Measurements from ENCODE around the gene QTRT2.

Gene QTRT2

DNA sequence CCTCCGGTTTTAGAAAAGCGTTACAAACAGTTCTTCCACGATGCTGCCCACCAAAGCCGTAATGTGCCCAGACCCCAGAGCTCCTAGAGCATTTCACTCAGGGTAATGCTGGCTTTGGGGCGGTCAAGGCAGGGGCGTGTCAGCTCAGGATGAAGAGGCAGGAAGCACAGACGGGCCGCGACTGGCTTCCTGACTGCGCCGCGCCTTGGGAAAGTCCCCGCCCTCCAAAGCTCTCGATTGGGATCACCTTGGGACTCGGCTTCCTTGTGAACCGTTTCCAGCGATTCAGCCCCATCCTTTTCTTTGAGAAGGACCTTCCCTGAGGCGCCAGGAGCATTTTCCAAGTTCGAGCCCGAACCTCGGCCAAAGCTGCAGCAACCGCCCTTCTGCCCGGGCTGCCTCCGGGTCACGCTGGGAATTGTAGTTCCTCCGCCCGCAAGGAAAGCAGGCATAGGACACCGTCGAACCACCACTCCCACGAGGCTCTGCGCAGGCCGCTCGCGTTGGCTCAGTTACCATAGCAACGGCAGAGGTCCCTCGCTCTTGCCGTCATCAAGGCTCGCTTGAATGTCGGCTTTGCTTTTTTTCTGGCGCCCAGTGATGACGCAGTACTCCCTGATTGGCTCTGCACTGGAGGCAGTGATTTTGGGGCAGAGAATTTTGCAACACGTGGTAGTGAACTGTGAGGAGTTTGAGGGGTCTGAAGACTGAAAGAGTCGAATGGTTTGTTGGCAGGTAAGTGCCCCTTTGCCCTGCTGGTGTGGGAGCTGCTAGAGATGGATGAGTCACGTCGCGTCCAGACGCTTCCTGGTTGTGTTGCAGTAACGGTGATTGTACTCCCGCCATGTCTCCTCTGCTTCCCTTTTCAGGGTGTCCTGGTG, at the start of gene QTRT2, which contains the start of gene CCDC191:
TSS of gene QTRT2 (plus strand) at position 608 of the 881 bp plus-strand sequence. CDS start 8,521 bp downstream, outside the sequence.
TSS of gene CCDC191 (minus strand) at position 397 of the 881 bp plus-strand sequence. CDS start at position 337, 60 bp downstream.
- DNase-seq (ENCODE audit: low spot score) = peak; percentile 99

DNA sequence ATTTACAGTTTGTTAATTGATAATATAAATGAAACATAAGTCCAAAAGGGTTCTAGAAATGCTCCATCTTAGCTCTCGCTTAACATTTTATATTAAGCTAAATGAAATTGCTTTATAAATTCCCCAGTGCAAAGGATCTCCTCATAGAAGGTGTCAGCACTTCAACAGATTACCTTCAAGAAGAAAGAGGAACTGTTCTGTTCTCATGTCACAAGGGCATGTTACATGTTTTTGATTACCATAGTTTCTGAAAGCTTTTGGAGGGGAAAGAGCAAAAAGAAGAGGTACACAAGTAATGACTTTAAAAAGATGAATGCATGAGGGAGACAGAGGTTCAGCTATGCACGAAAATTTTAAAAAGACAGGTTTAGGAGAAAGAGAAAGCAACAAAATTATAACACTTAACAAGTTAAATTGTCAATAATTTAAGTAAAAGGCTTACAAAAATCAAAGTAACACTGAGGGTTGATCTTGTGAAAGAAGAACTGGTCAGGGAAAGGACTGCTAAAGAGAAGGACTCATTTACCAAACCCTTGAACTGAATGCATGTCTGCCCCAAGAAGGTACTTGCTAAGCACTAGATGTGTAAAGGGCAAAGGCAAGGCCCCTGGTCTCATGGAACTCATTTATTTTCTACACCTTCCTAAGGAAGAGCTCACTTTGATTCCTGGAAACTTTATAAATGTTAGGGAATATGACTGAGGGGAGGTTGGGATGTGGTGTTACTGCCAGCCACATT, 45.3 kb upstream of the QTRT2 start:
- DNase-seq (ENCODE audit: low spot score) = no peak

DNA sequence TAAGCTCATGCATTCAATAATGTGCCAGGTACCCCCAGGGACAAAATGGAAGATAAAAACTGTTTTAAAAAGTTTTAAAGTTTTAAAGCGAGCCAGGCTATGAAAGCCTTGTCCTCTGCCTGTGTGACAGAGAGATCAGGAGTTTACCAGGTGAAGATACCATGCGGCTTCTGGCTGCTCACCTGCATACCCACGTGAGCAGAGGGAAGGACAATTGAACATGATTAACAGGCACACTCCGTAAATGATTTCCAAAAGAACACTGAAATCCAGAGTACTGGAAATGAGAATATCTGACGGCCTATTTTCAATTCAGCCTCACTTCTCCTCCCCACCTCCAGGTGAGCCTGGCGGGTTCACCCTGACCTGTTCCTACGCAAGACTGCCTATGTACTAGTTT, 42.3 kb upstream of the QTRT2 start:
- no peak for DNase-seq (ENCODE audit: low spot score)

DNA sequence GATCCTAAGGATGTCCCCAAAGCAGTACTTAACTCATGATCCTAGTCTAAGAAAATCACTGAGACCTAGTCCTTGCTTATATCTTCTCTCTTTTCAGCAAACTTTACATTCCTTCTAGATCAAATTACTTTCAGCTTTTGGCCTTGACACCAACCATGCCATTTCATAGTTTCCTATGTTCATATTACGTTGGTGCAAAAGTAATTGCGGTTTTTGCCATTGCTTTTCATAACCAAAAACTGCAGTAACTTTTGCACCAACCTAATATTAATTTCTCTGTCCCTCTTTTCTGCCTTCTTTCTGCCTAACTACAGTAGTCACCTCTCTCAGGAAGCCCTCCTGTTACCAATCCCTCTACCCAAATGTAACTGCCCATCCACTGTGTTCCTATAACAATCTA, 37.1 kb upstream of the QTRT2 start:
- DNase-seq (ENCODE audit: low spot score) = no peak

DNA sequence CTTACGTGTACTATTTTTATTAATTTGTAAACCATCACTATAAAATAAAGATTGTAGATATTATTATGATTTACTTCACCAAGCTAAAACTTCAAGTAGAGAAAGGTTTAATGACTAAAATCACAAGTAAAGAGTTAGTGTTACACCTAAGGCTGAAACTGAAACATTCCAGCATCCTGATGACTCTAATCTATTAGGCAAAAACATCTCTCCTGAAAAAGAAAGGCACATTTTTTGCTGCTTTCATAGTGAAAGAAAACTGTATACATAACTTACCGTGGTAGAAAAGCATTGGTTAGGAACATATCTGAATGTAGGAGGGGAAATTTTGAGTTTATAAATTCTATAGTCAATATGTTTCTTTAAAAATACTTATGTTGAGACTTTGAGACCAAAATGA, 35.6 kb upstream of the QTRT2 start:
- DNase-seq (ENCODE audit: low spot score) = no peak

DNA sequence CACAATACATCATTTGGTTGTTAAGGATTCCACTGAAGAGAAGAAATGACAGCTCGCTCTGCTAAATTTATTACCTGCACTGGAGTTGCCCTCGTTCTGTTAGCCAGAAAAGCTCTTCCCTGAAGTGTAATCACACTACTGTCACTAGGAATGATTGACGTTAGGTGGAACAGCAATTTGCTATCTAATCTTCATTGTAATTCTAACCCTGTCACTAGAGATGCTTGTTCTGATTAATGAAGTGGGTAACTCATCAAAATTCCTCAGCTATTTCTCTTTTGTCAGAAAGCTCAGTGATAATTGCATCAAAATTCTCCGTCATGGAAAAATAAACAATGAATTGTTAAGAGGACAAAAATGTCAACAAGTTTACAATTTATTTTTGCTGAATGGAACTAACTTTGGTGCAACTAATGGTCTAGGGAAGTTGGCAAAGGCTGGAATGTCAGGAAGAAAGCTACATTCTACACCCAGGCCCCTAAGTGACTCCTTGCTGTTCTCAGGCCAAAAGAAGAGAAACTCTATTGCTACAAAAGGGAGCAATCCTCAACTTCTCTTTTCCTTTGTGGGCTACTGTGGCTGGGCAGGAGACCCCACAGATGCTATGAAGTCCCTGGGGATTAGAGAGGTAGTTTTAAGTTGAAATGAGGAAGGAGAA, 34.3 kb upstream of the QTRT2 start:
- DNase-seq (ENCODE audit: low spot score) = no peak

DNA sequence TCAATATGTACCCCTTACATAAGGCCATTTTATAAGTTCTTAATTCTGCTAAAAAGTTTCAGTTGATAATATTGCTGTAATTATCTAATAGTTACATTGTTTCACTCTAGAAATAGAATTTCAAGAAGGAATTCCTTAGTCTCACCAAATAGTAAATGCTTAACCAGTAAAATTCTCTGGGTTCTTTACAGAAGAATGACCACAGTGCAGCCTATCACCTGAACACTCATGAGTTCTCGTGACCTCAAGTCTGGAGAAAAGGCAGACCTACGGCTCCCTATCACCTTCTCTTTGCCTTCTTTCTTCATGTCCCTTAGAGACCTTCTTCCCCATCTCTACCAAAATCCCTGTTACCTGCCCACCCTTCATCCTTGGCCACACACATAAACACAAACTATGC, 31.1 kb upstream of the QTRT2 start:
- DNase-seq (ENCODE audit: low spot score) = no peak

DNA sequence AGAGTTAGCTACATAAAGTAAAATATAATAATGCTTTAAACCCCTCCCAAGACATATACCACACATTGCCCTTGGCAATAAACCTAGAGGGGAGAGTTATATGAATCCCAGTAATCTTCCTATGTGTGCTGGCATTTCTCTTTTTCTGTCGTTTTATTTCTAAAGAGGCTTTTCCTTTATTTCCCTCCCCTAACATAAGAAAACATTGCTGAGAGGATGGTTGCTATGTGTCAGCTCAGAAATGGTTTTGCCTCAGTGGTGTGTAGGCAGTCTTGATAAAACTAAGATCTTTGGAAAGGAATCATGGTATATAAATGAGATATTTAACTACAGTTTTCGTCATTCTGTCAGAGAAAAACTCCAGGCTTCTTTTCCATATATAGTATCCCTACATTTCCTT, 30.2 kb upstream of the QTRT2 start:
- no peak for DNase-seq (ENCODE audit: low spot score)

DNA sequence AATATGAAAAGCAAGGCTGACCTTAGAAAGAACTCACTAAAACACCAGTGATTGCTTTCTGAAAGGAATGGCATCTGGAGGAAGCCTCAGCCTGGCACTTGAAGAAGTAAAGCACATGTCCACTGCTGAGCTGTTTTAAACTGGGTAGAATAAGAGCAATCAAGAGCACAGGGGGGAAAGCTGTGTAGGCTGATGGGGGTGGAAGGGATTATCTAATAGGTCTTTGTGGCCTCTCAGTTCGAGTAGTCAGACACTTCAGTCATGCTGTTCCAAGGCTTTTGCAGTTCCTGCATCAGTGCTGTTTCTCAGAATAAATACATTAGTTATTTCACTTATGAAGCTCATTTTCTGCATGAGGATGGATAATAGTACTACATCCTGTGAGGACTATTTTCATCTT, 22.8 kb upstream of the QTRT2 start:
- DNase-seq (ENCODE audit: low spot score) = no peak

DNA sequence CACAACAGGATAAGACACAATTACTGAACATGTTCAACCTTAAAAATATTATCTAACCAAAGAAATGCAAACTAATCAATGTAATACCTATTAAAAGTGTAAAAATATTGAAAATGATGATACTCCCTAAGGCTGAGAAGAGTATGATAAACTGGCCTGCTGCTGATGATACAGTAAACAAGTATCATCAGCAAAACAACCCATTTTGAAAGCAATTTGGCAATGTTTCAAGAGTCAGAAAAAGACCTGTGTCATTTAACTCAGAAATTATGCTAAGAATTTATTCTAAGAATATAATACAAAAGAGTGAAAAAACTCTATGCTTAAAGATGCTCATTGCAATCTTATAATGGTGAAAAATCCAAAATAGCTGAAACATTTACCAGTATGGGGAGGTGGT, 22.3 kb upstream of the QTRT2 start:
- no peak for DNase-seq (ENCODE audit: low spot score)

DNA sequence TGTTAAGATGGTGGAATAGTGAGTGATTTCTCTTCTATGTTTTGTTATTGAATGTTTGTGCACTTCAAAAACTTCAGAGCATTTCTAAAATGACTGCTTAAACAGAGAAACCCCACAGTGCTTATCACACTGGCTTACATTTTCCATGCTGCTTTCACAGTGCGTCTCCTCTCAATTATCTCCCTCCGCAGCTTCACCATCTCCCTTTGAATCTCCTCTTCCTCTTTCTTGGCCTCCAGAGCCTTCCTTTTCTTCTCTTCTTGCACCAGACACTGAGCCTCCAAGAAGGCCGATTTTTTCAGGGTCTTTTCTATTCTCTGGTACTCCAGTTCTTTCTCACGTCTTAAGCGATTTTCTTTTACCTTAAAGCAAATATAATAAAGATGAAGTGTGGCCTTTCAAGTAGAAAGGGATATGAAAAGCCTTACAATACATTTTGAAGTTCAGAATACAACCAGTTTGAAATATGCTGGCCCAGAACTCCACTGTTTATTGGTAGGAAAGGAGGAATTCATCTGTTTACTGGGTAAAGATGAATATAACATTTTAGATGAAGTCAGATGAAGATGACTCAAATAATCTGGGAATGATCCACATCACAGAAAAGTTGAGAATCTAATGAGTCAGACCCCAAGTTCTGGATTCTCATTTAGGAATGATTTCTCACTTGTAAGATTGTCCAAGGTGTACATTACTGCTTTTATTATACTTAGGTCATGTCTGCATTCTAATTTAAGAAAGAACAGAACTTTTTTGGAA, 21.6 kb upstream of the QTRT2 start:
- no peak for DNase-seq (ENCODE audit: low spot score)

DNA sequence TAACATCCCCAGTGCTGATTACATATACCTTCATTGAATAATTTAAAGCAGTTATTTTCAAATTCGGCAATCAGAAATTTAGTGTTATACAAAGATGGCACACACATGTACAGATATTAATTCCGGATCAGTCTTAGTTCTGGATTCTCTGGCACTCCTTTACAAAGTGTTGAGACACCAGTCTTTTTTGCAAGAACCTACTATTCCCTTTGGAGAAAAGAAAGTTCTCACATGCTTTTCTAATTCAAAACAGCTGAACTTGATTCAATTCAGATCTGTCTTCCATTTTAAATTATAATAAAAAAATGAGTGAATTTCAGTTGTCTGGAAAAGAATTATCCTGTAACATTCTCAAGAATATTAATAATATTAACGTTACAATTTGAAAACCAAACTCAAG, 20.6 kb upstream of the QTRT2 start:
- DNase-seq (ENCODE audit: low spot score) = no peak

DNA sequence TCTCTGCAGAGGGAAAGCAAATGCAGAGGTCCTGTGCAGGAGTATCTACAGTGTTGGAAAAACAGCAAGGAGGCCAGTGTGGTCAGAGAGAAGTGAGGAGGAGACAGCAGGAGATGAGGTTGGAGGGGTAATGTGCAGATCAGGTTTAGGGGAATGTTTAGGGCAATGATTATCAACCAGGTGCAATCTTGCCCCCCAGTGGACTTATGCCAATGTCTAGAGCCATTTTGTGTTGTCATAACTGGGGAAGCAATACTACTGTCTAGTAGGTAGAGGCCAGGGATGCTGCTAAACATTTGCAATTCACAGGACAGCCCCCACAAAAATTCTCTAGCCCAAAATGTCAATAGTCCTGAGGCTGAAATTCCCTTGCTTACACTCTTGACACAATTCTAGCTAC, 13.3 kb upstream of the QTRT2 start:
- DNase-seq (ENCODE audit: low spot score) = no peak

DNA sequence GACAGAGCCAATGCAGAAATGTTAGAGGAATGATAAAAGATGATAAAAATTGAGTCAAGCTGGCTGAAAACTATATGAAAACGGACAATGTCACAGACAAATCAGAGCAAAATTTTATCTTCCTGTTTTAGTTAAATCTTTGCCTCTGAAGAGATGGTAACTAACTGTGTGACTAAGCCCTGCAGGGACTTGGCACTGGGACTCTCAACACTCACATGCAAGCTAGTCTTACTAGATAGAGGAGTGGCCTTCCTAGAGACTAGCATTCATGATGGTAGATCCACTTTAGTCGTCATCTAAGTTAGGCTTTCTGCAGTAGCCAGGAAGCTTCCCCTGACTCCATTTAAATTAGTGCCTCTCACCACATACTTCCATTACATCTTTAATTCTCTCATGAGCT, 4.3 kb upstream of the QTRT2 start:
- DNase-seq (ENCODE audit: low spot score) = no peak

DNA sequence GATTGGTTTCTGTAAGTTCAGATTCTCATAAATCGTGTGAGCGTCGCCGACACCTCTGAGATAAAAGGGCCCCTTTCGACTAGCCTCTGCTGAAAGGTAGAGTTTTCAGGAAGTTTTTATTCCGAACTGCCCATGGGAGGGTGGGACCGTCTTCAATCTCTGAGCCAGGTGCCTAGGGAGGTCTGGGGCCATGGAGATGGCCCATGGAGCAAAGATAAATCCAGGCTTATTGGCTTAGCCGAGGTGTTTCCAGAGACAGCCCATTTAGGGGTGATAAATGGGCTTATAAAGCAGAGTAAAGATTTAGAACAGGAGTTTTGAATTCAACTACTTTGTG, 442 bp downstream of the QTRT2 start:
- no peak for DNase-seq (ENCODE audit: low spot score)

DNA sequence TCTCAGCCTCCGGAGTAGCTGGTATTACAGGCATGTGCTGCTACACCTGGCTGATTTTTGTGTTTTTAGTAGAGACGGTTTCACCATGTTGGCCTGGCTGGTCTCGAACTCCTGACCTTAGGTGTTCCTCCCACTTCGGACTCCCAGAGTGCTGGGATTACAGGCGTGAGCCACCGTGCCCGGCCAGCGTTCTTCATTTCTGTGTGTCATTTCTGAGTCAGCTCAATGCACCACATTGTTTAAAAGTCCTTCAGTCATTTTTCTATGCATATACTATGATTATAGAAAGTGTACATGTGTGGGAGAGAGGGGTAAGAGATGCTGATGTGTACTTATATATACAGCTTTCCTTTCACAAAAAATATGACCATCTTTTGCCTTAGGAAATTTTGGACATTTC, 2.1 kb downstream of the QTRT2 start:
- no peak for DNase-seq (ENCODE audit: low spot score)

DNA sequence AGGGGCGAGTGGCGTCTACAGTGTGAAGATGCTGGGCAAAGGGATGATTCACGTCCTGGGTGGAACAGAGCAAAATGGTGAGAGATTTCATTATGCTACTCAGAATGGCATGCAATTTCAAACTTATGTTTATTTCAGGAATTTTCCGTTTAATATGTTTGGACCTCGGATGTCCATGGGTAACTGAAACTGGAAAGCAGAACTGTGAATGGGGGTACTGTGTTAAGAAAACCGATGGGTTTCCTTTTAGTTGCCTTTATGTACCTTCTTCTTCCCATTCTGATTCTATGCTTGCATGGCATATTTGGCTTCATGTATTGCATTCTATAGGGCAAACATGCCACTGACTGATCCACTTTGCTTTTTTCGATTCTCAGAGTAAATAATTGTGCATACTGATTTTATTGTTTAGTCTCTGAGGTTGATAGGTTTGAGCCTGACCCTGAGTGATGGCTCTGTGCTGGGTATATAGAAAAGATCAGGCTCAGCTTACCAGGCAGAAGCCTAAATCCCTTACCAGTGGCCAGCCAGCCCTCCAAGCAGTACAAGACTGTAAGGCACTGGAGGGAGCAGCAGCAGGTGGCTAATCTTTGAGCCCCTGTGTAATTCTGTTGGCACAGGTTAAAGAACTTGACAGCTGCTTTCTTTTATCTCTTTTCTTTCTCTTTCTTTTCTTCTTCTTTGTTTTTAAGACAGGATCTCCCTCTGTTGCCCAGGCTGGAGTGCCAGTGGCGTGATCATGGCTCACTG, 4.5 kb downstream of the QTRT2 start:
- DNase-seq (ENCODE audit: low spot score) = no peak

DNA sequence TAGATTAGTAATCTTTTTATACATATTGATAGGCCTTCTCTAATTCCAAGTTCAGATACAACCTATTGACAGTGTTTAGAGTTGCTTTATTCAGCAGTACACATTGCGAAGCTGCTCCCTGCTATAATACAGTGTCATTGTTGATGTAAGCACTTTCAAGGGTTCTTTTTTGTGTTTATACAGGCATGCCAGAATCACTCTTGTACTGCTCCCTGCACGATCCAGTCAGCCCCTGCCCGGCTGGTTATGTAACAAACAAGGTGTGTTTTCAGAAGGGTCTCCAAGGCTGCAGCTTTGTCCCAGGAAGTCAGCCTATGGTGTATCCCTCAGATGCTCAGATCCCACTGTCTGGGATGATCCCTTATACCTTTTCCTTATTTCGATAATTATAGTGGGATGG, 11.3 kb downstream of the QTRT2 start:
- DNase-seq (ENCODE audit: low spot score) = no peak

DNA sequence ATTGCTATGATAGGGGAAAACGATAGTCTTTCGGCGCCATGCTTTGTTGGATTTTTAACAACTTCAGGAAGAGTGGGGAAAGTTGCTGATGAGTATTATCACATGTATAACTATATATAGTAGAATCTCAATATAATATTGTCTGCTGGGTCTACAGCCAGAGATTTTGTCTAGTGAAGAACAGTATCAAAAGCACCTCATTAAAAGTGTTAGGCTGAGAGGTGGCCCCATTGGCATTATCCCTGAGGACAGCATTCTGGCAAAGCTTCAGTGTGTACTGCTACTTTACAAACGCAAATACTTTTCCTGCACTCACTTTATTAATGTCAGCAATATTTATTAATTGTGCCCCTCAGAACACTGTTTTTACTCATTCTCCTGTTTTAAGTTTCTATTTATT, 11.8 kb downstream of the QTRT2 start:
- no peak for DNase-seq (ENCODE audit: low spot score)

DNA sequence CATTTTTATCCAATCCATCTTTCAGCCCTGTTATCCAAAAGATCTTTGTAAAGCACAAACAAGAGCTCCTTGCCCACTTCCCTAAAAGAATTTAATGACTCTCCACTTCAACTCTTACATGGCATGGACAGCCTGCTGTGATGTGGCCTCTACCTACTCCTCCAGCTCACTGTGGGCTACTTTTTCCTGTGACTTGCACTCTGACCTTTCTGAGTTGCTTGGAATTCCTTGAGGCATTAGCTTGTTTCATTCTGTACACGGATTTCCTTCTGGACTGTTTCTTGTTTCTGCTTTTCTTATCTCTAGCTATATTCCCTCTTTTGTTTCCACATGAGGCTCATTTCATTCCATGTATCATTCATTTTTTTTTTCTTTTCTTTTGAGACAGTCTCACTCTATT, 15.2 kb downstream of the QTRT2 start:
- DNase-seq (ENCODE audit: low spot score) = no peak

DNA sequence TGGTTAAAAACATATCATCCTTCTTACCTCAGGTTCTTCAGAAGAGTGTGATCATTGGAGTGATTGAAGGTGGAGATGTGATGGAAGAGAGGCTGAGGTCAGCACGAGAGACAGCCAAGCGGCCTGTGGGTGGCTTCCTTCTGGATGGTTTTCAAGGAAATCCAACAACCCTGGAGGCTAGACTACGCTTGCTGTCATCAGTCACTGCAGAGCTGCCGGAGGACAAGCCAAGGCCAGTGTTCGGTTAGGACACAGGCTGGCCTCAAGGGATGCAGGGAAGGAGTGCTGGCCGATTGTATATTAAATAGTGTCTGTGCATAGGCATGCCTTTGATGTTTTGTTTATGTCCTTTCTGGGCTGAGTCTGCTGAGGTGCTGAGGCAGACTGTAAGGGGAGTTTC, 20.2 kb downstream of the QTRT2 start:
- no peak for DNase-seq (ENCODE audit: low spot score)

Data from CD4-positive, alpha-beta T cell treated with Interleukin-6 at 100 ng/mL for 8 hours (primary cell).